Glomerular endothelial cell (primary cell): ENCODE measurements around the gene RBMS3. TPM values are rescaled to one million over a fixed set of nuclear protein-coding genes. Genes with fewer than 3 reads are reported as not detected.

Experiments used
- DNase-seq: peaks from one replicate; pipeline ENCODE4 v3.0.0-alpha.2; 2011; ENCODE audit warnings: low read depth, low spot score; ENCODE audit errors: extremely low read depth
- total RNA-seq: library from RNA; depleted of rRNA; stranded (reverse); fragments of >200 nt; gene quantifications from 2 replicates; pipeline ENCODE4 v1.2.3, GENCODE V29; 2015

The RBMS3 gene
- total RNA-seq, 1 donor from 2014 or later, result 36.8 TPM

GRCh38 chr3:29701326-29701983 is 420.6 kb downstream of the RBMS3 start:
- DNase-seq, result no peak

GRCh38 chr3:29705906-29706844 is 425.3 kb downstream of the RBMS3 start:
- DNase-seq, result no peak

- DNase-seq, result no peak
These were observed 428.0 kb downstream of the RBMS3 start for GRCh38 chr3:29708884-29709283.

- no peak for DNase-seq
These were observed 430.4 kb downstream of the RBMS3 start for GRCh38 chr3:29711255-29711771.

- DNase-seq, result no peak
These were observed 435.3 kb downstream of the RBMS3 start for GRCh38 chr3:29716213-29716612.

GRCh38 chr3:29718661-29719065 is 437.8 kb downstream of the RBMS3 start:
- DNase-seq, result no peak

GRCh38 chr3:29720665-29721064 is 439.8 kb downstream of the RBMS3 start:
- DNase-seq, result no peak

GRCh38 chr3:29721789-29722188 is 440.9 kb downstream of the RBMS3 start:
- no peak for DNase-seq

GRCh38 chr3:29731050-29731449 is 450.2 kb downstream of the RBMS3 start:
- DNase-seq, result no peak

GRCh38 chr3:29741231-29741630 is 460.4 kb downstream of the RBMS3 start:
- no peak for DNase-seq

GRCh38 chr3:29745232-29745870 is 464.5 kb downstream of the RBMS3 start:
- DNase-seq, result no peak

GRCh38 chr3:29746163-29746760 is 465.4 kb downstream of the RBMS3 start:
- DNase-seq, result no peak

- DNase-seq, result no peak
These were observed 467.1 kb downstream of the RBMS3 start for GRCh38 chr3:29747991-29748390.

GRCh38 chr3:29751647-29752314 is 470.9 kb downstream of the RBMS3 start:
- DNase-seq, result no peak

GRCh38 chr3:29754346-29754745 is 473.5 kb downstream of the RBMS3 start:
- no peak for DNase-seq

GRCh38 chr3:29755416-29755815 is 474.5 kb downstream of the RBMS3 start:
- DNase-seq, result no peak

GRCh38 chr3:29757054-29757777 is 476.3 kb downstream of the RBMS3 start:
- DNase-seq, result no peak

GRCh38 chr3:29758108-29758433 is 477.2 kb downstream of the RBMS3 start:
- DNase-seq, result no peak

- DNase-seq, result peak; percentile 80
These were observed 477.8 kb downstream of the RBMS3 start for GRCh38 chr3:29758434-29759322.
